GM21717 (cell line): Measurements from ENCODE around the gene TUBB6.

Experiments used
- ATAC-seq: cut with Tn5 transposase; IDR thresholded peaks from one replicate; pipeline ENCODE4 v1.9.1; 2021; ENCODE audit warnings: mild to moderate bottlenecking, moderate library complexity; ENCODE audit not compliant: unreplicated experiment

TUBB6 gene

GRCh38 chr18:12313530-12314245 lies 5.6 kb downstream of the TUBB6 start:
- no peak for ATAC-seq

GRCh38 chr18:12314591-12315305 lies 6.7 kb downstream of the TUBB6 start:
- no peak for ATAC-seq

DNA sequence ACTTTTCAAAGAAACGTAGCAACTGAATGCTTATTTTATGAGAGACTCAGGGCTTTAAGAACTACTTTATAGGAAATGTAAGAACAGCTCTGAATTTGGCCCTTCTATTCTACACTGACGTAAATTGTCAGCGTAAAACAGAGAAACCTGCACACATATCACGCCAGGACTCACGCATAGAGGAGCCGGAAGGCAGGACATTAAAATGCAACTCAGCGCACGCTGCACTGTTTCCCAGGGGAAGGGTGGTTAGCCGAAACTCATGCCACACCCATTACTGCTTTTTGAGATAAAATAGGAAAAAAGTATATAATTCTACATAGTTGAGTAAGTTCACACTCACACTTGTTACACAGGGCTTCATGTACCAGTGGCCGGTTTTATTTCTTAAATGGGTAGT lies 7.4 kb downstream of the TUBB6 start:
- ATAC-seq, result no peak

- ATAC-seq, result no peak
Observed at GRCh38 chr18:12315911-12316310, 7.9 kb downstream of the TUBB6 start.

GRCh38 chr18:12317664-12318333 lies 9.8 kb downstream of the TUBB6 start:
- ATAC-seq, result no peak

DNA sequence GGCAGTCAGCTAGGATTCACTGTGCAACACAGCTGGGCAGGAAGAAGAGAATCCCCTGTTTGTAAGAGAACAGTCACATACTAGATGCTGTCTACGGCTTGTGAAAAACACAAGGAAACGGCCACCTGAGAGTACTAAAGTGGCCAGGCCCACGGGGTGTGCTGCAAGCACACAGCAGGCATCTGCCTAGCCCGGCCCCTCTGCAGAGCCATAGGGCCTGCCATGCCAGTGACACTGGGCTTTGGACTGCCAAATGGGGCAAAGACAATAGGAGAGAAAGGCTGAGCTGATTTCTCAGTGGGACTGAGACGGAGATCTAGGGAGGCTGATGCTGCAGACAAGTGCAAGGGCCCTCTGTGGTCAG lies 10.3 kb downstream of the TUBB6 start:
- ATAC-seq, result no peak

DNA sequence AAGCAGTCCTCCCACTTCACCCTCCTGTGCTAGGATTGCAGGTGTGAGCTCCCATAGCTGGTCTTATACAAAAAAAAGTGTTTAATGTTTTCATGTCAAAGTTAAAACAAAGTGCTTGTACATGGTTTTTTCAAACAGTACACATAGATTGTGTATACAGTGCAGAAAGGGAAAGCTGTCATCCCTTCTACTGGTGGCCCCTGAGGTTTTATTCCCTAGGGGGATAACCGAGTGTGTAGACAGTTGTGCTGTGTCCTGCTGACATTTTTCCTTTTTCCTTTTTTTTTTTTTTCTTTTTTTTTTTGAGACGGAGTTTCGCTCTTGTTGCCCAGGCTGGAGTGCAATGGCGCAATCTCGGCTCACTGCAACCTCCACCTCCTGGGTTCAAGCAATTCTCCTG lies 10.8 kb downstream of the TUBB6 start:
- ATAC-seq, result no peak

DNA sequence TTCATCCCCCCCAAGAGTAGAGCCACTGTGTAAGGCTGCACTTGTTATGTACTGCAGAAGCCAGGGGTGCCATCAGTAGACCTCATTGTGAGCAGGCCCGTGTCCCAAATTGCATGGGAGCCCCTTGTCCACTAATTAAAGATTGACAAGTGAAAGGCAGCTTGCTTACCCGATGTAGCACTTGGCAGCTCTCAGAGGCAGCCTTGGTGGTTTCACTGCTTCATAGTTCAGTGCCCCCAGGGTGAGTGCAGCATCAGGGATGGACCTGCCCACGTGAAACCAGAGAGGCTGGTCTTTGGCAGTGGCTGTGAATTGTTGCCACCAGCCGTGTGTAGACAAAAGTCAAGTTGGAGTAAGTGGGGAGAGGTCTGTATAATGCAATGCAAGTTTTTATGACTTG lies 13.3 kb downstream of the TUBB6 start:
- peak; percentile 60 for ATAC-seq

DNA sequence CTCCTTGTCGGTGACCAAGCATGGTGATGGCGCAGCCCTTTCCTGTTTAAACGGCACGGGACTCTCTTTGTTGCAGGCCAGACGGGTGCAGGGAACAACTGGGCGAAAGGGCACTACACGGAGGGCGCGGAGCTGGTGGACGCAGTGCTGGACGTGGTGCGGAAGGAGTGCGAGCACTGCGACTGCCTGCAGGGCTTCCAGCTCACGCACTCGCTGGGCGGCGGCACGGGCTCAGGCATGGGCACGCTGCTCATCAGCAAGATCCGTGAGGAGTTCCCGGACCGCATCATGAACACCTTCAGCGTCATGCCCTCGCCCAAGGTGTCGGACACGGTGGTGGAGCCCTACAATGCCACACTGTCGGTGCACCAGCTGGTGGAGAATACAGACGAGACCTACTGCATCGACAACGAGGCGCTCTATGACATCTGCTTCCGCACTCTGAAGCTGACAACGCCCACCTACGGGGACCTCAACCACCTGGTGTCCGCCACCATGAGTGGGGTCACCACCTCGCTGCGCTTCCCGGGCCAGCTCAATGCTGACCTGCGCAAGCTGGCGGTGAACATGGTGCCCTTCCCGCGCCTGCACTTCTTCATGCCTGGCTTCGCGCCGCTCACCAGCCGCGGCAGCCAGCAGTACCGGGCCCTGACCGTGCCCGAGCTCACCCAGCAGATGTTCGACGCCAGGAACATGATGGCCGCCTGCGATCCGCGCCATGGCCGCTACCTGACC lies 17.1 kb downstream of the TUBB6 start:
- no peak for ATAC-seq

- no peak for ATAC-seq
Observed at GRCh38 chr18:12325726-12326245, 17.7 kb downstream of the TUBB6 start.

GRCh38 chr18:12326711-12327460 lies 18.8 kb downstream of the TUBB6 start:
- no peak for ATAC-seq

DNA sequence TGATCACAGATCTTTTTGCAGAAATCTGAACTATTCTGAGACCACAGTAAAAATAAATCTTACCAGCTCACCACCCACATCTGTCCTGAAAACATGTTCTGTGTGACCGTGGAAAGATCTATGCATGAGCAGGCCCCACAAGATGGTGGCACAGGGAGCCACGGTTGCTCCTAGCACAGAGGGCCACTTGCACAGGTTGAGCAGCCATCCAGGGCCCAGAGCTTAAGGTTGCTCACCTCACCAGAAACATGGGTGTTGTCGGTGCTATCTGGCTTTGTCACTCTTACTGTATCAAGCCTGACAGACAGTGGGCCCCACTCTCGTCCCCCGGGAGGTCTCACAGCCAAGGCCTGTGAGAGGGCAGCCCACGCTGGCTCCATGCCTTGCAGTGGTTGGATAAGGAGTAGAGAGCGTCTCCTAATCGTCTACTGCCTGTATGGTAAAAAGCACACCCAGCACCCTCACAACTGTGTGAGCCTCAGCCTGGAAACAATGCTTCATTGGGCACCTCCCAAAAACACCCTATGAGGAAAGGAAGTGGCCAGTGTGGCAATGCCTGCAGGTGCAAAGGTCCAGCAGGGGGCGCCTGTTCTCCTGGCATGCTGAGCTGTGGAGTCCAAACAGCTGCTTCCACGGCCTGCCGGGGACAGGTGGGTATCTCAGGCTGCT lies 19.6 kb downstream of the TUBB6 start:
- peak; percentile 50 for ATAC-seq

DNA sequence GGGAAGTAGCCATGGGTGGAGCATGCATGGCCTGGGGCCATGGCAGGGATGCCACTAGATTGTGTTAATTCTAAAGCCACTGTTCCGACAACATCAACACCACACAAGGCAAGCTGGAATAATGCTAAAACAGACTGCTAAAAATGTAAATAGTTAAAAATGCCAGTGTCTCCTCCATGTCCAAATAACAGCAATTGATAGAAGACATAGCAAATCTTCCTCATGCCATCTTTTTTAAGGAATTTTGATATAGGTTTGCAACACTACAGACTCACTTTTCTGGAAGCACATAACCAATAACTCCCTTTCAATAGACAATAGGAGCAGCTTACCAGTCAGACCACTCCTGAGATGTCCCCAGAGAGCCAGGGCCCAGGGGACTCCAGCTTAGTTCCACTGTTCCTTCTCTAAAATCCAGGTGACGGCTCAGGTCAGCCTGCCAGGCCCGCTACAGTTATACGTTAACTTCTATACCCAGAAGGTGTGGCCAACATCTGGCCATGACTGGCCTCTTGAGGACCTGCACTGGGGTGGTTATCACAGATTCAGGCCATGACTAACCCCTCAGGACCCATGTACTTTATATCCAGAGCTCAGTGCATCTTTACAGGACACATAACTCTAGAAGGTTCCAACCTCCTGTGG lies 20.3 kb downstream of the TUBB6 start:
- ATAC-seq, result no peak

DNA sequence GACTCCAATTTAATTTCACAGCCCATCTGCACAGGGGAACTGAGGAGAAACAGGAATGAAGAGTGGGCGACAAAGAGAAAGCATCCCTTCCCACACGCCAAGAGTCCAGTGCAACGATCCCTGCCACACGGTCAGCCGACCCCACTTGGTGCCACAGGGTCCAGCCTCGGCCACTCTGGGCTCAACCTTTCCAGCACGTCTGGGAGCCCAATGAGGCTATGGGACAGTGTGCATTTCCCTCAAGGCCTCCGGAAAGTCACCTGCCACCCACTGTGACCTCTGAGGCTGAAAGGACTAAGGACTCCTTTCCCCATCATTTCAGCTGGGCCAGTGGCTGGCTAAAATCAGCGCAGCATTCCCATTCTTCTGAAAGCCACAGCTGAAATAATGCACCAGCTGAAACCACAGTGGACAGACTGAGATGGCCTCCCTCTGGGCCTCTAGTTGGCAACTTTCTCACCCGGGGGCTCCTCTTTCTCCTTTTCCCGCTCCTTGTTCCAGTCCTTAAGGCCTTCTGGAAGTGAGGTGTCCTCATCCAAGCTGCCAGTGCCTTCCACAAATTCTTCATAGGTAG lies 21.2 kb downstream of the TUBB6 start:
- no peak for ATAC-seq

DNA sequence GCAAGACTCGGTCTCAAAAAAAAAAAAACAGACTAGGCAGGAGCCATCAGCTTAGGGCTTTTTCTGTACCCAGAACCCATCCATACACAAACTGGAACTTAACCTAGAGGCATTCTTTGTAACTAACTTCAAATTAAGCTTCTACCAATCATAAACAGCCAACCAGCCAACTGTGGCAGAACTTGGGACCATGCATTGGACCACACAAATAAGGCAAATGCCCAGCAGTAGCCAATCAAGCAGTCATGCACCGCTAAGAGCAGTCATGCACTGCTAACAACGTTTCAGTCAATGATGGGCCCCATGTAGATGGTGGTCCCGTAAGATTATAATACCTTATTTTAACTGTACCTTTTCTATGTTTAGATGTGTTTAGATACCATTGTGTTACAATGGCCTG lies 22.7 kb downstream of the TUBB6 start:
- ATAC-seq, result no peak

GRCh38 chr18:12333506-12334290 lies 25.7 kb downstream of the TUBB6 start:
- ATAC-seq, result no peak

DNA sequence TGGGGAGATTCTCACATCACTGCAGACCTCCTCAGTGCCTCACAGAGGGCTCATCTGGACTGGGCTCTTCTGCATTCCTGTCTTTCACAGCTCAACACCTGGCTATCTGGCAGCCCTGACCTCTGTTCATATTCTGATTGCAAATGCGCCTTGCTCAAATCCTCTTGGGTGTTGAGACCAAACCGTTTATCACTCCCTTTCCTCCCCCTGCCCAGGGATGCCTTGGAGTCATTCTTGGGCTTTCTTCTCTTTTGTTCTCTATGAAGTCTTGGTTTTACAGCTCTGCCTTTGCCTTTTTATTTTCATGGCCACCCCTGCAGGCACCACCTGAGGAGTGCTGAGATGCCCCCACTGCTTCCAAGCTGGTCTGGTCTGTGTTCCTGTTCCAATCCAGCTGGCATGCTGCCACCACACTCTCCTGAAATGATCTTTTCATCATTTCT lies 26.3 kb downstream of the TUBB6 start:
- no peak for ATAC-seq

GRCh38 chr18:12334863-12335262 lies 26.8 kb downstream of the TUBB6 start:
- no peak for ATAC-seq
